H1 (cell line): ENCODE data around the gene CIBAR2. TPM values are rescaled to one million over a fixed set of nuclear protein-coding genes. Genes with fewer than 3 reads are reported as not detected.
A peak's percentile ranks its signal among the peaks of the same experiment; 100 is the strongest.

ENCODE experiments used
- CTCF ChIA-PET: fragments of 300-600 bp; sonication (Branson Sonifier 250); formaldehyde crosslinking; loops from one replicate; lab custom pipeline; 2021; ENCODE audit not compliant: partially characterized antibody; lab: Charles Lee
- POLR2A ChIA-PET: fragments of 300-600 bp; sonication (Branson Sonifier 250); formaldehyde crosslinking; loops from one replicate; lab custom pipeline; 2021; ENCODE audit warnings: inconsistent platforms; ENCODE audit not compliant: partially characterized antibody; lab: Charles Lee
- DNase-seq, 2 experiments: peaks; one replicate each; pipeline versions ENCODE4 v3.0.0 to v3.0.0-alpha.2; 2010 to 2022; ENCODE audit warnings: low spot score in 2 of 2, low read depth in 1 of 2, mixed read lengths in 1 of 2
- FAIRE-seq: peaks from 2 replicates; lab custom pipeline; 2011; peaks lifted over from hg19 to GRCh38; lab: Jason Lieb, UNC
- H2AFZ ChIP-seq: 2 replicates; pipeline ENCODE4 v1.8.1; 2012; ENCODE audit warnings: low read length, inconsistent platforms
- H2AK5ac ChIP-seq: 2 replicates; pipeline ENCODE4 v1.6.1; 2013; ENCODE audit warnings: low read depth, low read length
- H2BK120ac ChIP-seq: replicated peaks from 2 replicates; pipeline ENCODE3; 2013; ENCODE audit warnings: low read depth, low read length, inconsistent platforms
- H2BK12ac ChIP-seq: 2 replicates; pipeline ENCODE4 v1.6.1; 2013; ENCODE audit warnings: low read depth, low read length
- H2BK15ac ChIP-seq: 2 replicates; pipeline ENCODE4 v1.6.1; 2013; ENCODE audit warnings: low read length
- H2BK20ac ChIP-seq: 2 replicates; pipeline ENCODE4 v1.6.1; 2013; ENCODE audit warnings: low read length
- H2BK5ac ChIP-seq: 2 replicates; pipeline ENCODE4 v1.6.1; 2013; ENCODE audit warnings: low read depth, low read length
- H3K14ac ChIP-seq: 2 replicates; pipeline ENCODE4 v1.6.1; 2013; ENCODE audit warnings: inconsistent platforms; ENCODE audit not compliant: insufficient read length
- H3K18ac ChIP-seq: 2 replicates; pipeline ENCODE4 v1.6.1; 2013; ENCODE audit warnings: low read length; ENCODE audit errors: extremely low read depth
- H3K23ac ChIP-seq: 2 replicates; pipeline ENCODE4 v1.6.1; 2013; ENCODE audit warnings: inconsistent platforms; ENCODE audit not compliant: insufficient read length
- H3K23me2 ChIP-seq: 2 replicates; pipeline ENCODE4 v1.6.1; 2013; ENCODE audit warnings: low read depth, low read length
- H3K27ac ChIP-seq: 2 replicates; pipeline ENCODE4 v1.6.1; 2011; ENCODE audit warnings: low read depth, low read length, inconsistent platforms
- H3K27me3 ChIP-seq, 4 experiments: replicated peaks in 1 of 4; 1 replicate in 1 of 4; 2 replicates in 3 of 4; pipeline versions ENCODE4 v1.6.1 to v1.8.1; 2011 to 2013; ENCODE audit warnings: low read length in 3 of 4, mild to moderate bottlenecking in 3 of 4, inconsistent platforms in 2 of 4, mixed read lengths in 2 of 4, moderate library complexity in 1 of 4; ENCODE audit not compliant: control insufficient read depth in 3 of 4, insufficient read depth in 3 of 4; ENCODE audit errors: extremely low read depth in 1 of 4
- H3K36me3 ChIP-seq, 4 experiments: 2 replicates each; pipeline versions ENCODE4 v1.6.1 to v1.8.1; 2011 to 2013; ENCODE audit warnings: mild to moderate bottlenecking in 4 of 4, low read length in 3 of 4, moderate library complexity in 2 of 4, control low read depth in 1 of 4, inconsistent platforms in 1 of 4; ENCODE audit not compliant: insufficient read depth in 4 of 4, control insufficient read depth in 2 of 4
- H3K4ac ChIP-seq: replicated peaks from 2 replicates; pipeline ENCODE3; 2013; ENCODE audit warnings: low read length, low read depth, mixed read lengths, inconsistent platforms; ENCODE audit not compliant: insufficient read length
- H3K4me1 ChIP-seq, 4 experiments: replicated peaks in 1 of 4; 1 replicate in 1 of 4; 2 replicates in 3 of 4; pipeline versions ENCODE4 v1.6.1 to v1.8.1; 2011 to 2013; ENCODE audit warnings: low read length in 3 of 4, inconsistent platforms in 2 of 4, mixed read lengths in 1 of 4; ENCODE audit not compliant: insufficient read depth in 4 of 4, control insufficient read depth in 3 of 4
- H3K4me2 ChIP-seq, 2 experiments: 2 replicates each; pipeline versions ENCODE4 v1.6.1 to v1.8.1; 2011 to 2013; ENCODE audit warnings: low read depth in 2 of 2, low read length in 2 of 2, control low read depth in 1 of 2, inconsistent platforms in 1 of 2, mild to moderate bottlenecking in 1 of 2; ENCODE audit not compliant: insufficient read depth in 1 of 2
- H3K4me3 ChIP-seq, 4 experiments: fragments of 200-600, 300-600 bp in 1 of 4; sonication (generic), shearing (Covaris generic), sonication (Bioruptor Twin) in 1 of 4; 2 replicates each; pipeline versions ENCODE4 v1.5.1 to v1.8.1; 2011 to 2016; ENCODE audit warnings: low read length in 4 of 4, low read depth in 3 of 4, control low read depth in 2 of 4, inconsistent platforms in 2 of 4, mild to moderate bottlenecking in 2 of 4, mixed read lengths in 1 of 4, moderate library complexity in 1 of 4; ENCODE audit not compliant: insufficient read depth in 2 of 4; ENCODE audit errors: extremely low read depth in 1 of 4
- H3K56ac ChIP-seq: replicated peaks from 2 replicates; pipeline ENCODE3; 2013; ENCODE audit warnings: low read depth, mild to moderate bottlenecking, mixed read lengths, low read length, inconsistent platforms; ENCODE audit not compliant: insufficient read length
- H3K79me1 ChIP-seq: 2 replicates; pipeline ENCODE4 v1.6.1; 2013; ENCODE audit warnings: low read depth, low read length, control low read depth
- H3K79me2 ChIP-seq, 2 experiments: 2 replicates each; pipeline versions ENCODE4 v1.6.1 to v1.8.1; 2012 to 2013; ENCODE audit warnings: low read length in 2 of 2, mild to moderate bottlenecking in 2 of 2, inconsistent platforms in 1 of 2; ENCODE audit not compliant: insufficient read depth in 2 of 2, control insufficient read depth in 1 of 2
- H3K9ac ChIP-seq, 4 experiments: replicated peaks in 1 of 4; 1 replicate in 1 of 4; 2 replicates in 3 of 4; pipeline versions ENCODE4 v1.6.1 to v1.8.1; 2011 to 2013; ENCODE audit warnings: low read depth in 3 of 4, low read length in 3 of 4, control low read depth in 2 of 4, mild to moderate bottlenecking in 2 of 4, moderate library complexity in 2 of 4, inconsistent platforms in 1 of 4; ENCODE audit errors: extremely low read depth in 1 of 4
- H3K9me3 ChIP-seq, 2 experiments: 2 replicates each; pipeline versions ENCODE4 v1.6.1 to v1.8.1; 2012 to 2013; ENCODE audit warnings: mild to moderate bottlenecking in 2 of 2, moderate library complexity in 2 of 2, control low read depth in 1 of 2, inconsistent platforms in 1 of 2, low read depth in 1 of 2, low read length in 1 of 2, mixed read lengths in 1 of 2; ENCODE audit not compliant: insufficient read depth in 2 of 2
- H4K20me1 ChIP-seq, 2 experiments: replicated peaks in 1 of 2; 2 replicates each; pipeline versions ENCODE3 to v1.8.1; 2011 to 2013; ENCODE audit warnings: inconsistent platforms in 2 of 2, low read length in 2 of 2, mild to moderate bottlenecking in 1 of 2; ENCODE audit not compliant: insufficient read depth in 2 of 2, control insufficient read depth in 1 of 2
- H4K5ac ChIP-seq: 2 replicates; pipeline ENCODE4 v1.6.1; 2013; ENCODE audit warnings: low read length, low read depth, mixed read lengths, inconsistent platforms; ENCODE audit not compliant: insufficient read length
- H4K8ac ChIP-seq: 2 replicates; pipeline ENCODE4 v1.8.0; 2013; ENCODE audit warnings: mild to moderate bottlenecking, moderate library complexity, low read length, inconsistent platforms; ENCODE audit not compliant: insufficient read depth; ENCODE audit errors: extremely low read depth
- H4K91ac ChIP-seq: replicated peaks from 2 replicates; pipeline ENCODE3; 2013; ENCODE audit warnings: low read length, mixed read lengths, inconsistent platforms; ENCODE audit not compliant: insufficient read length
- E2F6 ChIP-seq: IDR thresholded peaks from 2 replicates; pipeline ENCODE4 v1.6.1; 2012; ENCODE audit warnings: inconsistent platforms
- EGR1 ChIP-seq: IDR thresholded peaks from 2 replicates; pipeline ENCODE4 v1.6.1; 2011; ENCODE audit warnings: low read depth, low read length, borderline replicate concordance
- MAFK ChIP-seq: IDR thresholded peaks from 2 replicates; pipeline ENCODE4 v1.6.1; 2012; ENCODE audit warnings: low read depth, mild to moderate bottlenecking, improper control_type of control experiment, low read length
- MAX ChIP-seq: IDR thresholded peaks from 2 replicates; pipeline ENCODE4 v1.6.1; 2012; ENCODE audit warnings: inconsistent platforms
- USF2 ChIP-seq: IDR thresholded peaks from 2 replicates; pipeline ENCODE4 v1.6.1; 2011; ENCODE audit warnings: low read length, improper control_type of control experiment
- WGBS, 2 experiments: shearing (Covaris generic) in 1 of 2; methylation state at CpG; one replicate each; pipeline versions ENCODE4 v1.1.6 to v1.1.7; 2013 to 2015; ENCODE audit warnings: low lambda C conversion rate in 2 of 2, mixed read lengths in 2 of 2, inconsistent platforms in 1 of 2, low coverage in 1 of 2, missing lambda C conversion rate in 1 of 2; ENCODE audit not compliant: insufficient replicate concordance in 2 of 2, insufficient coverage in 1 of 2, insufficient read length in 1 of 2; ENCODE audit errors: extremely low coverage in 1 of 2, missing lambda C conversion rate in 1 of 2; 5-methylcytosine and 5-hydroxymethylcytosine counted together
- polyA plus RNA-seq, 7 experiments: library from polyadenylated mRNA; depleted of rRNA in 3 of 7; stranded (reverse) in 5 of 7; unstranded in 2 of 7; fragments of >200 nt in 5 of 7; fragments of 200-250 nt in 2 of 7; gene quantifications; 1 replicate in 5 of 7; 2 replicates in 1 of 7; 4 replicates in 1 of 7; pipeline versions ENCODE4 v1.2.1 to v1.2.3, GENCODE V29; 2011 to 2013; ENCODE audit warnings: missing spikeins in 2 of 7, mixed read lengths in 2 of 7
- total RNA-seq: library from RNA; stranded (reverse); fragmentation: NEBNext Ultra II Directional; extraction: Animal tissue kit (Norgen Biotek cat#: 25700); gene quantifications from 2 replicates; pipeline ENCODE4 v1.2.1, GENCODE V29; 2021

The CIBAR2 gene
- total and polyA plus RNA-seq, 2 of the 8 experiments (the other 6 are each of a cell fraction or from before 2014, with no cell fraction given), result 0.18 TPM; not detected in 1

GRCh38 chr16:85081765-85082164, 30.5 kb downstream of the CIBAR2 start:
- Histone ChIP-seq H3K79me2 (no peaks in the 10 kb centered on the region), H3K4me1 (peaks cover 12 to 38% (median 26%) of the 10 kb centered on the region in 4 experiments), H3K14ac (no peak overlapping the region), H2BK12ac (peak overlapping the region; percentile 41; the same call in 1 of the 2 replicates), H3K23ac (no peak overlapping the region), H4K20me1 (no peaks in the 10 kb centered on the region), H3K27me3 (peaks cover 8 to 64% (median 48%) of the 10 kb centered on the region in 4 experiments), H2BK5ac (peak overlapping the region; percentile 10; the same call in 1 of the 2 replicates), H3K4ac (peak overlapping the region; percentile 49), H2AFZ (no peak overlapping the region), H3K4me3 (peak overlapping the region in 2 of 4 experiments; percentile 9 to 46; a peak in 4 of 8 replicates), H3K9me3 (no peaks in the 10 kb centered on the region), H4K5ac (no peak overlapping the region), H4K91ac (peak overlapping the region; percentile 88), H2BK15ac (no peak overlapping the region), H2BK120ac (peak overlapping the region; percentile 55), H3K79me1 (no peaks in the 10 kb centered on the region), H3K56ac (no peak overlapping the region), H3K36me3 (peaks cover 0 to 3% (median 0%) of the 10 kb centered on the region in 4 experiments; a peak in 1 of 8 replicates), H3K23me2 (peaks cover 7% of the 10 kb centered on the region; the same call in 1 of the 2 replicates), H3K4me2 (peak overlapping the region; percentile 68 to 70), H2AK5ac (no peak overlapping the region), H2BK20ac (no peak overlapping the region), H3K18ac (peak overlapping the region; percentile 9; the same call in 1 of the 2 replicates), H3K9ac (no peak overlapping the region), H4K8ac (no peak overlapping the region; the same call in 1 of the 2 replicates), H3K27ac (no peak overlapping the region)
- POLR2A ChIA-PET, result no interaction called here
- no peak for FAIRE-seq
- CTCF ChIA-PET, result interaction anchor here (0.6 to 4.8 kb wide), 4 partner anchors 25 to 1981 kb away, joined by 3 to 37 read pairs (median 4); partner anchors contain the start of gene KIAA0513
- TF ChIP-seq EGR1, result no peak
- TF ChIP-seq USF2, result peak; percentile 43; the same call in 1 of the 2 replicates
- TF ChIP-seq MAX, result peak; percentile 57; the same call in 1 of the 2 replicates
- no peak for TF ChIP-seq MAFK
- TF ChIP-seq E2F6, result peak; percentile 59
- WGBS, 2 experiments, result 50% methylated on average over 15 of the region's 15 CpGs; no CpG with 5 or more reads in 1 of the 2 experiments
- no peak for DNase-seq
